Liver (tissue), 9 donors: Measurements from ENCODE around the gene PARVB. TPM values are rescaled to one million over a fixed set of nuclear protein-coding genes. Genes with fewer than 3 reads are reported as not detected.

ENCODE experiments used
- DNase-seq: peaks from one replicate; pipeline ENCODE4 v3.0.0-alpha.2; 2017; ENCODE audit warnings: low spot score
- H3K27ac ChIP-seq, 2 donors: one replicate each; pipeline ENCODE4 v1.7.0; 2013; ENCODE audit warnings: inconsistent platforms in 2 of 2, low read length in 2 of 2, control low read depth in 1 of 2, low read depth in 1 of 2, mild to moderate bottlenecking in 1 of 2
- H3K27me3 ChIP-seq, 4 donors: one replicate each; pipeline versions ENCODE4 v1.6.1 to v1.7.0; 2013; ENCODE audit warnings: low read length in 3 of 4, inconsistent platforms in 1 of 4, mild to moderate bottlenecking in 1 of 4, moderate library complexity in 1 of 4; ENCODE audit not compliant: control insufficient read depth in 4 of 4, insufficient read depth in 4 of 4
- H3K36me3 ChIP-seq, 4 donors: one replicate each; pipeline versions ENCODE4 v1.6.1 to v1.7.0; 2013; ENCODE audit warnings: low read length in 3 of 4, mild to moderate bottlenecking in 3 of 4, low read depth in 1 of 4, moderate library complexity in 1 of 4; ENCODE audit not compliant: control insufficient read depth in 4 of 4, insufficient read depth in 3 of 4
- H3K4me1 ChIP-seq, 4 donors: one replicate each; pipeline versions ENCODE4 v1.6.1 to v1.7.0; 2013; ENCODE audit warnings: low read length in 3 of 4, mild to moderate bottlenecking in 3 of 4, moderate library complexity in 1 of 4; ENCODE audit not compliant: control insufficient read depth in 4 of 4, insufficient read depth in 4 of 4
- H3K4me3 ChIP-seq, 3 donors: one replicate each; pipeline versions ENCODE4 v1.6.1 to v1.7.0; 2013; ENCODE audit warnings: low read length in 3 of 3, control low read depth in 1 of 3, low read depth in 1 of 3, mild to moderate bottlenecking in 1 of 3
- H3K9ac ChIP-seq, 2 donors: one replicate each; pipeline ENCODE4 v1.7.0; 2013; ENCODE audit warnings: low read length in 2 of 2, mild to moderate bottlenecking in 2 of 2, moderate library complexity in 2 of 2, control low read depth in 1 of 2, low read depth in 1 of 2
- H3K9me3 ChIP-seq, 4 donors: one replicate each; pipeline versions ENCODE4 v1.6.1 to v1.7.0; 2013; ENCODE audit warnings: low read length in 3 of 4; ENCODE audit not compliant: control insufficient read depth in 4 of 4
- ATF3 ChIP-seq: IDR thresholded peaks from 2 replicates; pipeline ENCODE4 v1.6.1; 2016; ENCODE audit warnings: antibody characterized with exemption
- FOXA1 ChIP-seq: IDR thresholded peaks from 2 replicates; pipeline ENCODE4 v1.6.1; 2016; ENCODE audit warnings: antibody characterized with exemption
- FOXA2 ChIP-seq: IDR thresholded peaks from 2 replicates; pipeline ENCODE4 v1.6.1; 2016; ENCODE audit warnings: antibody characterized with exemption
- GABPA ChIP-seq, 2 donors: IDR thresholded peaks in 1 of 2; conservative IDR thresholded peaks in 1 of 2; 2 replicates each; pipeline ENCODE4 v1.6.1; 2016; ENCODE audit warnings: antibody characterized with exemption in 2 of 2, mild to moderate bottlenecking in 1 of 2, moderate library complexity in 1 of 2
- HNF4A ChIP-seq, 2 donors: conservative IDR thresholded peaks; 2 replicates each; pipeline ENCODE4 v1.6.1; 2016; ENCODE audit warnings: antibody characterized with exemption in 2 of 2, mild to moderate bottlenecking in 2 of 2
- HNF4G ChIP-seq: IDR thresholded peaks from 2 replicates; pipeline ENCODE4 v1.6.1; 2016; ENCODE audit warnings: antibody characterized with exemption
- JUND ChIP-seq, 2 donors: IDR thresholded peaks; 2 replicates each; pipeline ENCODE4 v1.6.1; 2016; ENCODE audit warnings: antibody characterized with exemption in 2 of 2
- NR2F2 ChIP-seq: IDR thresholded peaks from 2 replicates; pipeline ENCODE4 v1.6.1; 2016; ENCODE audit warnings: antibody characterized with exemption
- RAD21 ChIP-seq, 2 donors: IDR thresholded peaks; 2 replicates each; pipeline ENCODE4 v1.6.1; 2016; ENCODE audit warnings: antibody characterized with exemption in 2 of 2, mild to moderate bottlenecking in 2 of 2
- REST ChIP-seq: IDR thresholded peaks from 2 replicates; pipeline ENCODE4 v1.6.1; 2016; ENCODE audit warnings: antibody characterized with exemption, mild to moderate bottlenecking
- RXRA ChIP-seq, 2 donors: IDR thresholded peaks; 2 replicates each; pipeline ENCODE4 v1.6.1; 2017 to 2018; ENCODE audit warnings: antibody characterized with exemption in 2 of 2, mild to moderate bottlenecking in 1 of 2
- SP1 ChIP-seq: IDR thresholded peaks from 2 replicates; pipeline ENCODE4 v1.6.1; 2018; ENCODE audit warnings: antibody characterized with exemption, mild to moderate bottlenecking
- TAF1 ChIP-seq: conservative IDR thresholded peaks from 2 replicates; pipeline ENCODE4 v1.6.1; 2016; ENCODE audit warnings: antibody characterized with exemption, mild to moderate bottlenecking
- YY1 ChIP-seq: IDR thresholded peaks from 2 replicates; pipeline ENCODE4 v1.6.1; 2016; ENCODE audit warnings: antibody characterized with exemption, mild to moderate bottlenecking
- WGBS: extraction: QIAGEN DNeasy Blood & Tissue Kit; methylation state at CpG from one replicate; pipeline ENCODE4 v1.1.7; 2013; 5-methylcytosine and 5-hydroxymethylcytosine counted together
- polyA plus RNA-seq, 2 donors: library from polyadenylated mRNA; stranded (reverse) in 1 of 2; unstranded in 1 of 2; fragments of 200-250 nt in 1 of 2; fragments of >200 nt in 1 of 2; fragmentation: Nextera tagmentation in 1 of 2; extraction: Ambion mirVana in 1 of 2; gene quantifications; one replicate each; pipeline versions ENCODE4 v1.2.1 to v1.2.3, GENCODE V29; 2013 to 2015
- total RNA-seq, 2 donors: library from RNA; depleted of rRNA; stranded (reverse); fragments of >200 nt; gene quantifications; one replicate each; pipeline ENCODE4 v1.2.3, GENCODE V29; 2014
- TF ChIP-seq, protein P1 (sequence below): fragments of 150-350 bp; IDR thresholded peaks from 2 replicates; pipeline ENCODE4 v1.5.1; 2017; ENCODE audit warnings: improper control_type of control experiment, low read depth, low read length; ENCODE audit not compliant: missing input control
- TF ChIP-seq, protein P2 (sequence below): IDR thresholded peaks from 2 replicates; pipeline ENCODE4 v1.6.1; 2016; ENCODE audit warnings: antibody characterized with exemption
- donor health status: healthy.
- donor health status: healthy.
- donor health status: healthy.
- donor health status: healthy.
- donor health status: healthy.

Gene PARVB
- total and polyA plus RNA-seq, 4 donors, result 3.2 to 55.5 (median 17.7) TPM

GRCh38 chr22:44220727-44221680 is 196.9 kb downstream of the PARVB start:
- Histone ChIP-seq H3K9me3 (peaks cover 0 to 4% (median 1%) of the 10 kb centered on the region in 4 donors), H3K9ac (no peak overlapping the region), H3K4me3 (no peak overlapping the region), H3K27ac (no peak overlapping the region), H3K27me3 (peaks cover 0 to 5% (median 0%) of the 10 kb centered on the region in 4 donors), H3K36me3 (no peaks in the 10 kb centered on the region), H3K4me1 (no peaks in the 10 kb centered on the region)
- TF ChIP-seq ATF3 (no peak), SP1 (no peak), RAD21 (IDR thresholded peaks at IDR 0.05) (no peak), NR2F2 (no peak), HNF4G (no peak), JUND (IDR thresholded peaks at IDR 0.05) (no peak), RXRA (IDR thresholded peaks at IDR 0.05) (no peak), TAF1 (no peak), FOXA2 (no peak)
- TF ChIP-seq, protein P1, sequence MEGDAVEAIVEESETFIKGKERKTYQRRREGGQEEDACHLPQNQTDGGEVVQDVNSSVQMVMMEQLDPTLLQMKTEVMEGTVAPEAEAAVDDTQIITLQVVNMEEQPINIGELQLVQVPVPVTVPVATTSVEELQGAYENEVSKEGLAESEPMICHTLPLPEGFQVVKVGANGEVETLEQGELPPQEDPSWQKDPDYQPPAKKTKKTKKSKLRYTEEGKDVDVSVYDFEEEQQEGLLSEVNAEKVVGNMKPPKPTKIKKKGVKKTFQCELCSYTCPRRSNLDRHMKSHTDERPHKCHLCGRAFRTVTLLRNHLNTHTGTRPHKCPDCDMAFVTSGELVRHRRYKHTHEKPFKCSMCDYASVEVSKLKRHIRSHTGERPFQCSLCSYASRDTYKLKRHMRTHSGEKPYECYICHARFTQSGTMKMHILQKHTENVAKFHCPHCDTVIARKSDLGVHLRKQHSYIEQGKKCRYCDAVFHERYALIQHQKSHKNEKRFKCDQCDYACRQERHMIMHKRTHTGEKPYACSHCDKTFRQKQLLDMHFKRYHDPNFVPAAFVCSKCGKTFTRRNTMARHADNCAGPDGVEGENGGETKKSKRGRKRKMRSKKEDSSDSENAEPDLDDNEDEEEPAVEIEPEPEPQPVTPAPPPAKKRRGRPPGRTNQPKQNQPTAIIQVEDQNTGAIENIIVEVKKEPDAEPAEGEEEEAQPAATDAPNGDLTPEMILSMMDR, result no peak
- 76% methylated on average over 23 of the region's 23 CpGs for WGBS
- DNase-seq, result no peak

DNA sequence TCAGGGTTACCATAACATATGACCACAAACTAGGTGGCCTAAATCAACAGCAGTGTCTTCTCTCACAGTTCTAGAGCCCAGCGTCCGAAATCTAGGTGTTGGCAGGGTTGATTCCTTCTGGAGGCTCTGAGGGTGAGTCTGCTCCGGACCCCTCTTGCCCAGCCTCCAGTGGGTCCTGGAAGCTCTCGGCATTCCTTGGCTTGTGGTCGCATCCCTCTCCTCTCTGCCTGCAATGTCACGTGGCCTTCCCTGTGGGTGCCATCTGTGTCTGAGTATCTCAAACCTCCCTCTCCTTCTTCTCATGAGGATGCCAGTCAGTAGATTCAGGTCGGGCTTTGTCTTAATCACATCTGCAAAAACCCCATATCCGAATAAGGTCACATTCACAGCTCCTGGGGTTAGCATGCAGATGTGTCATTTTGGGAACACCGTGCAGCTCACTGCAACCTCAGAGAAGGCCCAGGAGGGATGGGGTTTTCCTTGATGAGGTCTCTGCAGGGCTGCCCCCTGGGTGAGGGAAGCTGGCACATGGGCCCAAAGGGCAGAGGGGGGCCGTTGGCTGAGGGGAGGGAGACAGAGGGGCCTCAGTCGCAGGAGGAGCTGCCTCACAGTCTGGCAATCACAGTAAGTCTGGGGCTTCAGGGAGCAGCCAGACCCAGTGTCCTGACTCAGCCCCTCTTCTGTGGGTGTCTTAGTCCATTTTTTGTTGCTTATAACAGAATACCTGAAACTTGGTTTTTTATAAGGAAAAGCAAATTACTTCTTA is 197.8 kb downstream of the PARVB start:
- H3K9me3 ChIP-seq, result peaks cover 0 to 4% (median 1%) of the 10 kb centered on the region in 4 donors
- no peaks in the 10 kb centered on the region for H3K36me3 ChIP-seq
- DNase-seq, result no peak
- H3K27me3 ChIP-seq, result peaks cover 0 to 5% (median 0%) of the 10 kb centered on the region in 4 donors
- H3K4me1 ChIP-seq, result no peaks in the 10 kb centered on the region
- H3K4me3 ChIP-seq, result no peak overlapping the region
- H3K9ac ChIP-seq, result no peak overlapping the region
- no peak for TF ChIP-seq HNF4A (conservative IDR thresholded peaks at IDR 0.05)
- no peak for TF ChIP-seq GABPA (IDR thresholded peaks at IDR 0.05 in 1 of 2, conservative IDR thresholded peaks at IDR 0.05 in 1 of 2)
- no peak for TF ChIP-seq YY1
- no peak for TF ChIP-seq RAD21 (IDR thresholded peaks at IDR 0.05)
- no peak for TF ChIP-seq SP1
- TF ChIP-seq FOXA1, result no peak
- no peak for TF ChIP-seq REST
- no peak for TF ChIP-seq JUND (IDR thresholded peaks at IDR 0.05)
- TF ChIP-seq FOXA2, result no peak
- TF ChIP-seq NR2F2, result no peak
- TF ChIP-seq ATF3, result no peak
- TF ChIP-seq, protein P2, sequence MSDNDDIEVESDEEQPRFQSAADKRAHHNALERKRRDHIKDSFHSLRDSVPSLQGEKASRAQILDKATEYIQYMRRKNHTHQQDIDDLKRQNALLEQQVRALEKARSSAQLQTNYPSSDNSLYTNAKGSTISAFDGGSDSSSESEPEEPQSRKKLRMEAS, result no peak
- TF ChIP-seq TAF1, result no peak
- 83% methylated on average over 11 of the region's 11 CpGs for WGBS
- no peak overlapping the region for H3K27ac ChIP-seq
